Sigmoid colon (tissue), 7 donors: ENCODE measurements around the gene PRDX6. TPM values are rescaled to one million over a fixed set of nuclear protein-coding genes. Genes with fewer than 3 reads are reported as not detected.

Experiments
- DNase-seq: peaks from one replicate; pipeline ENCODE4 v3.0.0-alpha.2; 2019
- H3K27ac ChIP-seq, 4 donors: fragments of 200-600 bp; sonication (generic); one replicate each; pipeline ENCODE4 v1.5.1; 2016 to 2019; ENCODE audit warnings: mild to moderate bottlenecking in 1 of 4
- H3K27me3 ChIP-seq, 3 donors: fragments of 200-600 bp; sonication (generic); one replicate each; pipeline ENCODE4 v1.5.1; 2019; ENCODE audit warnings: mild to moderate bottlenecking in 1 of 3
- H3K36me3 ChIP-seq, 4 donors: fragments of 200-600 bp; sonication (generic); one replicate each; pipeline ENCODE4 v1.5.1; 2016 to 2019
- H3K4me1 ChIP-seq, 4 donors: fragments of 200-600 bp; sonication (generic); one replicate each; pipeline ENCODE4 v1.5.1; 2017 to 2019
- H3K4me3 ChIP-seq, 4 donors: fragments of 200-600 bp; sonication (generic); one replicate each; pipeline ENCODE4 v1.5.1; 2017 to 2019; ENCODE audit warnings: mild to moderate bottlenecking in 2 of 4, moderate library complexity in 1 of 4
- H3K9me3 ChIP-seq, 4 donors: fragments of 200-600 bp in 3 of 4; sonication (generic) in 3 of 4; one replicate each; pipeline versions ENCODE4 v1.5.1 to v1.6.1; 2013 to 2019
- CTCF ChIP-seq, 4 experiments: fragments of 450-650 bp in 3 of 4; fragments of 200-600 bp in 1 of 4; IDR thresholded peaks; one replicate each; pipeline ENCODE4 v1.5.1; 2016 to 2019; ENCODE audit warnings: antibody characterized with exemption in 4 of 4, mild to moderate bottlenecking in 3 of 4, moderate library complexity in 2 of 4
- EP300 ChIP-seq, 4 donors: sonication (generic); formaldehyde crosslinking; IDR thresholded peaks; one replicate each; pipeline ENCODE4 v1.6.1; 2017; ENCODE audit warnings: antibody characterized with exemption in 4 of 4
- POLR2A ChIP-seq, 2 donors: fragments of 450-650 bp; IDR thresholded peaks; one replicate each; pipeline ENCODE4 v1.6.1; 2016; ENCODE audit warnings: antibody characterized with exemption in 2 of 2, mild to moderate bottlenecking in 2 of 2, moderate library complexity in 2 of 2
- POLR2AphosphoS5 ChIP-seq, 4 donors: sonication (generic); formaldehyde crosslinking; IDR thresholded peaks; one replicate each; pipeline ENCODE4 v1.6.1; 2017; ENCODE audit warnings: antibody characterized with exemption in 4 of 4
- WGBS, 2 donors: extraction: QIAGEN DNeasy Blood & Tissue Kit; methylation state at CpG; one replicate each; pipeline ENCODE4 v1.1.7; 2013; 5-methylcytosine and 5-hydroxymethylcytosine counted together
- intact Hi-C: fragments of 100-400 bp; cut with DNase I; formaldehyde crosslinking; loops from one replicate; pipeline ENCODE4 v1.15.1; 2023
- polyA plus RNA-seq, 3 donors: library from polyadenylated mRNA; stranded (reverse); fragments of 200-250 nt; gene quantifications; one replicate each; pipeline ENCODE4 v1.2.3, GENCODE V29; 2013
- total RNA-seq, 4 donors: library from RNA; depleted of rRNA; stranded (reverse); fragments of >200 nt; gene quantifications; one replicate each; pipeline ENCODE4 v1.1.0, GENCODE V29; 2016
- donor health status: healthy with polysubstance abuse.
- donor health status: Bipolar disorder and iron deficiency.
- donor health status: healthy.

Gene PRDX6
- total and polyA plus RNA-seq, 7 donors = 128 to 804 (median 205) TPM

- 37 to 84% methylated on average over 2 of the region's 2 CpGs for WGBS, 2 donors
- H3K27me3 ChIP-seq = no peaks in the 10 kb centered on the region
- no peak for TF ChIP-seq POLR2AphosphoS5 (IDR thresholded peaks at IDR 0.05)
- no peak for TF ChIP-seq EP300 (IDR thresholded peaks at IDR 0.05)
- TF ChIP-seq POLR2A (IDR thresholded peaks at IDR 0.05) = no peak
- TF ChIP-seq CTCF (IDR thresholded peaks at IDR 0.05) = no peak
- intact Hi-C loops = no loop called here
- H3K4me1 ChIP-seq = no peaks in the 10 kb centered on the region
- no peak overlapping the region for H3K27ac ChIP-seq
- H3K36me3 ChIP-seq = no peaks in the 10 kb centered on the region
- no peaks in the 10 kb centered on the region for H3K9me3 ChIP-seq
- no peak overlapping the region for H3K4me3 ChIP-seq
- no peak for DNase-seq
Measured at GRCh38 chr1:173496757-173497320, 19.7 kb downstream of the PRDX6 start.

- no peak overlapping the region for H3K4me3 ChIP-seq
- intact Hi-C loops = no loop called here
- H3K9me3 ChIP-seq = no peaks in the 10 kb centered on the region
- H3K4me1 ChIP-seq = peaks cover 0 to 16% (median 0%) of the 10 kb centered on the region in 4 donors
- WGBS, 2 donors = 83 to 90% methylated on average over 4 of the region's 4 CpGs
- H3K36me3 ChIP-seq = no peaks in the 10 kb centered on the region
- TF ChIP-seq POLR2AphosphoS5 (IDR thresholded peaks at IDR 0.05) = no peak
- no peak for TF ChIP-seq CTCF (IDR thresholded peaks at IDR 0.05)
- no peak for TF ChIP-seq POLR2A (IDR thresholded peaks at IDR 0.05)
- TF ChIP-seq EP300 (IDR thresholded peaks at IDR 0.05) = no peak
- DNase-seq = no peak
- no peaks in the 10 kb centered on the region for H3K27me3 ChIP-seq
- no peak overlapping the region for H3K27ac ChIP-seq
Measured at GRCh38 chr1:173499729-173500128, 22.6 kb downstream of the PRDX6 start.

GRCh38 chr1:173502104-173502503, 25.0 kb downstream of the PRDX6 start:
- H3K9me3 ChIP-seq = no peaks in the 10 kb centered on the region
- intact Hi-C loops = no loop called here
- peaks cover 0 to 24% (median 2%) of the 10 kb centered on the region in 4 donors for H3K4me1 ChIP-seq
- no peak overlapping the region for H3K4me3 ChIP-seq
- no peaks in the 10 kb centered on the region for H3K36me3 ChIP-seq
- no peak for DNase-seq
- no peak overlapping the region for H3K27ac ChIP-seq
- TF ChIP-seq EP300 (IDR thresholded peaks at IDR 0.05) (no peak), POLR2A (IDR thresholded peaks at IDR 0.05) (no peak), POLR2AphosphoS5 (IDR thresholded peaks at IDR 0.05) (no peak), CTCF (IDR thresholded peaks at IDR 0.05) (no peak)
- H3K27me3 ChIP-seq = no peaks in the 10 kb centered on the region
- WGBS, 2 donors = 76 to 93% methylated on average over 1 of the region's 1 CpG

GRCh38 chr1:173503391-173503790, 26.3 kb downstream of the PRDX6 start:
- no peak overlapping the region for H3K27ac ChIP-seq
- no peaks in the 10 kb centered on the region for H3K27me3 ChIP-seq
- H3K9me3 ChIP-seq = no peaks in the 10 kb centered on the region
- no peaks in the 10 kb centered on the region for H3K36me3 ChIP-seq
- WGBS, 2 donors = 25 to 60% methylated on average over 4 of the region's 4 CpGs
- H3K4me3 ChIP-seq = no peak overlapping the region
- no peak for DNase-seq
- H3K4me1 ChIP-seq = peaks cover 0 to 34% (median 9%) of the 10 kb centered on the region in 4 donors
- intact Hi-C loops = no loop called here
- TF ChIP-seq EP300 (IDR thresholded peaks at IDR 0.05) (no peak), POLR2AphosphoS5 (IDR thresholded peaks at IDR 0.05) (peak in 1 of 4 donors; percentile 55)

- H3K36me3 ChIP-seq = no peaks in the 10 kb centered on the region
- peaks cover 0 to 34% (median 9%) of the 10 kb centered on the region in 4 donors for H3K4me1 ChIP-seq
- DNase-seq = no peak
- 81 to 93% methylated on average over 4 of the region's 4 CpGs for WGBS, 2 donors
- H3K27ac ChIP-seq = no peak overlapping the region
- H3K4me3 ChIP-seq = no peak overlapping the region
- H3K27me3 ChIP-seq = no peaks in the 10 kb centered on the region
- intact Hi-C loops = no loop called here
- TF ChIP-seq CTCF (IDR thresholded peaks at IDR 0.05) (no peak), POLR2AphosphoS5 (IDR thresholded peaks at IDR 0.05) (no peak), EP300 (IDR thresholded peaks at IDR 0.05) (no peak), POLR2A (IDR thresholded peaks at IDR 0.05) (no peak)
- H3K9me3 ChIP-seq = no peaks in the 10 kb centered on the region
Measured at GRCh38 chr1:173504268-173504667, 27.1 kb downstream of the PRDX6 start.
